ENCODE results near the gene PSEN1. TPM values are rescaled to one million over a fixed set of nuclear protein-coding genes. Genes with fewer than 3 reads are reported as not detected.
"Not testable (repeated sequence)": the region's sequence is repeated elsewhere in the genome, so short reads cannot be mapped to it uniquely, and the experiment has no call there.

The PSEN1 gene
- total RNA-seq, 1 donor from 2014 or later: 113 TPM

DNA sequence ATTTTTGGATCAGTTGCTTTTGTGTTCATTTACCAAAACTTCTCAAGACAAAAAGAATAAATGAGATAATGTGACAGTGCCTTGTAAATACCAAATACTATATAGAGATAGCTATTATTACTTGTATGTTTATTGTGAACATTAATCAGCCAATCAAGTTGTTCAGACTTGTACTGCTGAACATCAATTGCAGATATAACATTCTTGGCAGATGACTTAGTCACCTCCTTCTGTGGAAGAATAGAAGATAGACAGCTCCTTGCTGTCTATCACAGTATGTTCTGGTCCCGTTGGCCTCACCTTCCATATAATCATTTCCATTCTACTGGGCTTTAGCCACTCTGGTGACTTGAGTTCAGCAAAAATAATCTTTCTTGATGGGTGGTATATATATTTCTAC is 30.1 kb downstream of the PSEN1 start:
- no peak for DNase-seq (ENCODE audit: low read depth)

DNA sequence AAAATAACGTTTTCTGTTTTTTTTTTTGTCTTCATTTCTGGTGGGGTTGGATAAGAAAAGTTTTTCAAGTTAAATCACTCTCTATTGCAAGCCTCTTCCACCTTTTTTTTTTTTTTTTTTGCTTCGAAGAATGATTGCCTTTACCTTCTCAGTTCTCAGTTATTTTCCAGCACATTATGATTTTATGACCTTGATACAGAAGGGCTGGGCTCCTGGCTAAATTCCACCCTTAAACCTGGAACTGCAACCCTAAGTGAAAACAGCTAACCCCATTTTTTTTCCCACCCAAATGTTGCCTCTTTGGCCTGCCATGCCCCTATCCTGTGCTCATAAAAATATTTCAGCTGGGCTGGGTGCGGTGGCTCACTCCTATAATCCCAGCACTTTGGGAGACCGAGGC is 31.4 kb downstream of the PSEN1 start:
- no peak for DNase-seq (ENCODE audit: low read depth)

DNA sequence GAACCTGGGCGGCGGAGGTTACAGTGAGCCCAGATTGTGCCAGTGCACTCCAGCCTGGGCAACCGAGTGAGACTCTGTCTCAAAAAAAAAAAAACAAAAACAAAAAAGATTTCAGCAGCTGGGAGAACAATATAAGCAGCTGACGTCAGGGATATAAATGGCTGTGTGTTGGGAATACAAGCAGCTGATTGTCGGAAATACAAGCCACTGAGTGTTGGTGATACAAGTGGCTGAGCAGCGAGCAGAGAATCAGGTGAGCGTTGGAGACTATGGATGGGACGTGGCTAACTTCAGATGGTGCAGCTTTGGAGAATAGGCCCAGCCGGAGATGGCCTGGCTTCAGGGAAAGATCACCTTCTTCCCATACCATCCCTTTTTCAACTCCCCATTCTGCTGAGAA is 32.0 kb downstream of the PSEN1 start:
- DNase-seq (ENCODE audit: low read depth): no peak

DNA sequence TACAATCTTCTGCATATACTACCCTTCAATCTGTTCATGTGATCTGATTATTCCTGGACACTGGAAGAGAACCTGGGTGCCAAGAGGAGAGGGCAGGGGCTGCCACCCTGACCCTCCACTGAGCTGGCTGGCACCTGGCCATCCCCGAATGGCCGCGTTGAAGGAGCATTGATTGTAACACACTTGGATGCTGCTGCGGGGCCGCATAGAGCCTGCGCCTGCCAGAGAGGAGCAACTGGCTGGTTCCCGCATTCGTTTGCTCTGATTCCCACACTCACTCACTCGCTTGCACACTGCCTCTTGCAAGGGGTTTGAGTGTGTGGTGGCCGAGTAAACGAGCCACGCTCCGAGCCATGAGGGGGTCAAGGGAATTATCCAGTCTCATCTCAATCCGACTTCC is 32.4 kb downstream of the PSEN1 start:
- DNase-seq (ENCODE audit: low read depth): no peak

DNA sequence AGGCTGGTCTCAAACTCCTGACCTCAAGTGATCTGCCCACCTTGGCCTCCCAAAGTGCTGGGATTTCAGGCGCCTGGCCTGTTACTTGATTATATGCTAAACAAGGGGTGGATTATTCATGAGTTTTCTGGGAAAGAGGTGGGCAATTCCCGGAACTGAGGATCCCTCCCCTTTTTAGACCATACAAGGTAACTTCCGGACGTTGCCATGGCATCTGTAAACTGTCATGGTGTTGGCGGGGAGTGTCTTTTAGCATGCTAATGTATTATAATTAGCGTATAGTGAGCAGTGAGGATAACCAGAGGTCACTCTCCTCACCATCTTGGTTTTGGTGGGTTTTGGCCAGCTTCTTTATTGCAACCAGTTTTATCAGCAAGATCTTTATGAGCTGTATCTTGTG is 33.5 kb downstream of the PSEN1 start:
- not testable (repeated sequence) for DNase-seq (ENCODE audit: low read depth)

DNA sequence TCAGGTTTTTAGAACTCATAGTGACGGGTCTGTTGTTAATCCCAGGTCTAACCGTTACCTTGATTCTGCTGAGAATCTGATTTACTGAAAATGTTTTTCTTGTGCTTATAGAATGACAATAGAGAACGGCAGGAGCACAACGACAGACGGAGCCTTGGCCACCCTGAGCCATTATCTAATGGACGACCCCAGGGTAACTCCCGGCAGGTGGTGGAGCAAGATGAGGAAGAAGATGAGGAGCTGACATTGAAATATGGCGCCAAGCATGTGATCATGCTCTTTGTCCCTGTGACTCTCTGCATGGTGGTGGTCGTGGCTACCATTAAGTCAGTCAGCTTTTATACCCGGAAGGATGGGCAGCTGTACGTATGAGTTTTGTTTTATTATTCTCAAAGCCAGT is 34.4 kb downstream of the PSEN1 start:
- DNase-seq (ENCODE audit: low read depth): no peak

DNA sequence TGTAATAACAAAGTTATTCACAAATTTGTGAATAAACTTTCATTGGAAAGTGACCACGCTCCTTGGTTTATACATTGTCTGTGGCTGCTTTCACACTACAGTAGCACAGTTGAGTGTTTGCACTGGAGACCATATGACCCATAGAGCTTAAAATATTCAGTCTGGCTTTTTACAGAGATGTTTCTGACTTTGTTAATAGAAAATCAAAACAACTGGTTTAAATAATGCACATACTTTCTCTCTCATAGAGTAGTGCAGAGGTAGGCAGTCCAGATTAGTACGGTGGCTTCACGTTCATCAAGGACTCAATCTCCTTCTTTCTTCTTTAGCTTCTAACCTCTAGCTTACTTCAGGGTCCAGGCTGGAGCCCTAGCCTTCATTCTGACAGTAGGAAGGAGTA is 36.2 kb downstream of the PSEN1 start:
- DNase-seq (ENCODE audit: low read depth): no peak

DNA sequence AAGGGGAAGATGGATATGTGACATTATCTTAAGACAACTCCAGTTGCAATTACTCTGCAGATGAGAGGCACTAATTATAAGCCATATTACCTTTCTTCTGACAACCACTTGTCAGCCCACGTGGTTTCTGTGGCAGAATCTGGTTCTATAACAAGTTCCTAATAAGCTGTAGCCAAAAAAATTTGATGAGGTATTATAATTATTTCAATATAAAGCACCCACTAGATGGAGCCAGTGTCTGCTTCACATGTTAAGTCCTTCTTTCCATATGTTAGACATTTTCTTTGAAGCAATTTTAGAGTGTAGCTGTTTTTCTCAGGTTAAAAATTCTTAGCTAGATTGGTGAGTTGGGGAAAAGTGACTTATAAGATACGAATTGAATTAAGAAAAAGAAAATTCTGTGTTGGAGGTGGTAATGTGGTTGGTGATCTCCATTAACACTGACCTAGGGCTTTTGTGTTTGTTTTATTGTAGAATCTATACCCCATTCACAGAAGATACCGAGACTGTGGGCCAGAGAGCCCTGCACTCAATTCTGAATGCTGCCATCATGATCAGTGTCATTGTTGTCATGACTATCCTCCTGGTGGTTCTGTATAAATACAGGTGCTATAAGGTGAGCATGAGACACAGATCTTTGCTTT is 36.9 kb downstream of the PSEN1 start:
- peak; percentile 49 for DNase-seq (ENCODE audit: low read depth)

DNA sequence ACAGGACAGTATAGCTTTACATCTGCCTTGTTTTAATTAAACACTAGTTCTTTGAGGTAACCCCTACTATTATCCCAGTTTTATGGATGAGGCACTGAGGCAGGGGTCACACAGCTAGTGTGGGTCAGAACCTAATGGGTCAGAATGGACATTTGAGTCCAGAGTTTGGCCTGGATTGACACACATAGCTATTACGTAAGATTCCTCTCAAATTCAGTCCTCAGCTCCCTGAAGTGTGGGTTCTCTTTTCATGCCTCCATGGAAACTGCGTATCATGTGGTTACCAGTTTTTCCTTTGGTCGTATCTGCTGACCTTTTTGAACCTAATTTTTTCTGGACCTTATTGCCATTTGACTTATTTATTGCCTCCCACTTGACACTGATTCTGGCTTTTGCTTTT is 40.4 kb downstream of the PSEN1 start:
- peak; percentile 43 for DNase-seq (ENCODE audit: low read depth)

DNA sequence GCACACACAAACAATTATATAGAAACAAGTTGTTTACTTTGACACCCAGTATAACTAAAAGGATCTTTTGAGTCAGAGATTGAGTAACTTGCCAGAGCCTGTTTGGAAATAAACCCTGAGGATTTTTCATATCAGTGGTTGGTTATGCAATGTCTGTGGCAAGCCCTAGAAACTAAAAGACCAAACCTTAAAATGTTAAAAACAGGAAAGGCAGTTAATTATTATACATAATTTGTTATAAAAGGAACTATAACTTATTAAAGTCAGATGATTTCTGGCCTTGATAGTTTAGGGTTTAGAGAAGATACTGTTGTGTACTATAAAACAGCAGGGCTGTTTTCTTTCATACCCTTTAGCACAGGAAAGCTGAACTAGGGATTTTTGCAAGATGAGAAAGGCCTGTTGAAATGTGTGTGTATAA is 44.1 kb downstream of the PSEN1 start:
- DNase-seq (ENCODE audit: low read depth): peak; percentile 95

DNA sequence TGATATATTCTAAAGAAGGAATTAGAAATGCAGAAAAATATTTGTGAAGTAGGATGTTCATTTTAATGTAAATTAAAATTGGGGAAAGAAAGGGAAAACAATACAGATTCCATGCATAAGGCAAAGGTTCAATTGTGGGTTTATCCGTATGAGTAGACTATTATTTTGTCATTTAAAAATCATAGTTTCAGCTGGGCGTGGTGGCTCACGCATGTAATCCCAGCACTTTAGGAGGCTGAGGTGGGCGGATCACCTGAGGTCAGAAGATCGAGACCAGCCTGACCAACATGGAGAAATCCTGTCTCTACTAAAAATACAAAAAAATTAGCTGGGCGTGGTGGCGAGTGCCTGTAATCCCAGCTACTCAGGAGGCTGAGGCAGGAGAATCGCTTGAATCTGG is 44.7 kb downstream of the PSEN1 start:
- DNase-seq (ENCODE audit: low read depth): not testable (repeated sequence)

DNA sequence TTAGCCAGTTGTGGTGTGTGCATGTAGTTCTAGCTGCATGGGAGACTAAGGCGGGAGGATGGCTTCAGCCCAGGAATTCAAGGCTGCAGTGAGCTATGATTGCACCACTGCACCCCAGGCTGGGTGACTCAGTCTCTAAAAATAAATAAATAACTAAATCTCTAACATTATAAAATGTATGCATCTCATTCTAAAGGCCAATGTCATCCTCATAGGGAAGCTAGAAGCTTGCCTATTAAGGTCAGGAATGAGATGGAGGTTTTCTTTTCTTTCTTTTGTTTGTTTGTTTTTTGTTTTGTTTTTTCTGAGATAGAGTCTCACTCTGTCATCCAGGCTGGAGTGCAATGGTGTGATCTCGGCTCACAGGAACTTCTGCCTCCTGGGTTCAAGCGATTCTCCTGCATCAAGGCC is 52.2 kb downstream of the PSEN1 start:
- DNase-seq (ENCODE audit: low read depth): peak; percentile 65

DNA sequence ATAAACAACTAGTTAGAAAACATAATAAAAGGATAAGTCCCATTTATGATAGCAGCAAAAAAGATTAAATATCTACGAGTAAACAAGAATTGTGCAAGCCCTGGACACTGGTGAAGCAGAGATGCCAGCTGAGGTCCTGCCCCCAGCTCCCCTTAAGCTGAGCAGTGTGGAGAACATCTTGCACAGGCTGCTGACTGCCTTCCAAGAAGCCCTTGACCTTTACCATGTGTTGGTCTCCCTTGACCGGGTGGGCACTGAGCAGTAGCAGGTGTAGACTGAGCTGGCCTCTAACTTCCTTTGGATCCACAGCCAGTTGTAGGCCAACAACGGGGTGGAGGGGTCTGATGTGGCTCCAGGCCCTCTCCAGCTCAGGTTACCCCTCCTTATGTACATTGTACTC is 53.3 kb downstream of the PSEN1 start:
- no peak for DNase-seq (ENCODE audit: low read depth)

DNA sequence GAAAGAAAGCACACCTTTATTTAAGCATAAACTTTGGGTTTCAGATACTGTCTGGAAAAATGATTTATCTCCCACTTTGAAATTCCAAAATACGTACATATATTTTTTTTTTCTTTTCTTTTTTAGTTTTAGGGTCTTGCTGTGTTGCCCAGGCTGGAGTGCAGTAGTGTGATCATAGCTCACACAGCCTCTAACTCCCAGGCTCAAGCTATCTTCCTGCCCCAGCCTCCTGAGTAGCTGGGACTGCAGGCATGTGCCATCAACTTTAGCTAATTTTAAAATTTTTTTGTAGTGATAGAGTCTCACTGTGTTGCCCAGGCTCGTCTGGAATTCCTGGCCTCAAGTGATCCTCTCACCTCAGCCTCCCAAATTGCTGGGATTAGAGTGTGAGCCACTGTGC is 55.1 kb downstream of the PSEN1 start:
- no peak for DNase-seq (ENCODE audit: low read depth)

DNA sequence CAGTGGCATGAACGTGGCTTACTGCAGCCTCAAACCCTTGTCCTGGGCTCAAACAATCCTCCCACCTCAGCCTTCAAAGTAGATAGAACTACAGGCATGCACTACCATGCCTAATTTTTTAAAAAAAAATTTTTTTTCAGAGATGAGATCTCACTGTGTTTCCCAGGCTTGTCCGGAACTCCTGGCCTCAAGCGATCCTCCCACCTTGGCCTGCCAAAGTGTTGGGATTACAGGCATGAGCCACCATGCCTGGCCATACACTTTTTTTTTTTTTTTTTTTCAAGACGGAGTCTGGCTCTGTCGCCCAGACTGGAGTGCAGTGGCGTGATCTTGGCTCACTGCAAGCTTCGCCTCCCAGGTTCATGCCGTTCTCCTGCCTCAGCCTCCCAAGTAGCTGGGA is 58.0 kb downstream of the PSEN1 start:
- DNase-seq (ENCODE audit: low read depth): not testable (repeated sequence)

DNA sequence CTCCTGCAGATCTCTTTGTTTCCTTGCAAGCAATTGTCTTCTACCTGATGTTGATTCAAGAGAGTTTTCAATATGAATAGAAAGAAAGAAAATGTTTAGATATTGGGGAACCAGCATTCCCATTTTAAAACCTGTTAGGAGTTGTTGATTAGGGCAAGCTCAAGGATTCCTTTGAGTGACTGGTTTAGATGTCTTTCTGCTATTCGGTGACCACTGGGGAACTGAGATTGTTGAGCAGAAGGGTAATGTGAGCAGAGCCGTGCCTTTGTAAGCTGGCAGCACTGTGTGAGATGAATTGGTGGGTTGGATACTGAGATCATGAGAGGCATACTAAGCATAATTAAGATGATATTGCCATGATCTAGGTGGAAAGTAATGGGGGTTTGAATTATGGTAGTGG is 61.9 kb downstream of the PSEN1 start:
- DNase-seq (ENCODE audit: low read depth): no peak

DNA sequence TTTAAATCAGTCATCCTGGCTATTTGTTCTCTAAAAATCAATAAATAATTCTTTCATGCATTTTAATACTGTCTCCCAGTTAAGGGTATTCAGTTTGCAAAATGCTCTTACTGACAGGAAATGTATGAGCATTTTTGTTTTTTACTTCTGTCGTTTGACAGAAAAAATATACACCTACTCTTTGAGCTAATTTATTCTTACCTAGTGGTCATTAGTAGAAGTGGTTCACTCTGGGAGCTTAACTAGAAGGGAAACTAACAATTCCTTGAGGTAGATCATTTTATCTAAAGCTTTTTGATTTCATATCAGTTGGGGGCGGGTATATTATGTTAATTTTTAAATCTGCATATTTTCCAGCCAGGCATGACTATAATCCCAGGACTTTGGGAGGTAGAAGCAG is 67.2 kb downstream of the PSEN1 start:
- DNase-seq (ENCODE audit: low read depth): no peak

DNA sequence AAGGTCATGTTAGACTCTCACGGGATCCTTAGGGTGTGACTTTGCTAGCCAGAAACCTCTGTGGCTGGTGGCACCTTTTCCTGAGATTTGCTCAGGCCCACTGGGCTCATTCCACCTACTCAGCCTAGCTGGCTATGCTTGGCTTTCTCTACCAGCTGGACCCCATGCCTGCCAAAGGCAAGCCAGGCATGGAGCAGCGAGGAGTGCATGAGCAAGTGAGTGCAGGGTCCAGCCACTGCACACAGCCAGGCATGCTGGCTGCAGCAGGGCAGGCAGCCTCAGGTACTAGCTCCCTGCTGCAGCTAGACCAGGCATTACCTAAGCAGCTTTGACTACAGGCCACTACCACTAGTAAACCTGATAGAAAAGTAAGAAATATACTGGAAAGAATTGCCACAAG is 71.3 kb downstream of the PSEN1 start:
- DNase-seq (ENCODE audit: low read depth): no peak

DNA sequence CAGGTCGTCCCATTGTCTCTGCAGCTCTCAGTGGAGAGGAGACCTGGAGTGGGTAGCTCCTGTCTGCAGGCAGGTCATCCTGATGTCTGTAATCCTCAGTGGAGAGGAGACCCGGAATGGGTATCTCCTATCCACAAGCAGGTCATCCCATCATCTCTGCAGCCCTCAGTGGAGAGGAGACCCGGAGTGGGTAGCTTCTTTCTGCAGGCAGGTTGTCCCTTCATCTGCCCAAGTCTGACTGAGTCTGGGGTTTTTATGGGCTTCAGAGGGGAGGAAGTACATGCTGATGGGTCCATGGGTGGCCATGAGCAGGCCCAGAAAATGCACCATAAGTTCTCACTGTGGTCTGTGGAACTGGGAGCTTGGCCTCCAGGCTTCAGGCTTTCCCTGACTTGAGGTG is 72.1 kb downstream of the PSEN1 start:
- DNase-seq (ENCODE audit: low read depth): no peak

DNA sequence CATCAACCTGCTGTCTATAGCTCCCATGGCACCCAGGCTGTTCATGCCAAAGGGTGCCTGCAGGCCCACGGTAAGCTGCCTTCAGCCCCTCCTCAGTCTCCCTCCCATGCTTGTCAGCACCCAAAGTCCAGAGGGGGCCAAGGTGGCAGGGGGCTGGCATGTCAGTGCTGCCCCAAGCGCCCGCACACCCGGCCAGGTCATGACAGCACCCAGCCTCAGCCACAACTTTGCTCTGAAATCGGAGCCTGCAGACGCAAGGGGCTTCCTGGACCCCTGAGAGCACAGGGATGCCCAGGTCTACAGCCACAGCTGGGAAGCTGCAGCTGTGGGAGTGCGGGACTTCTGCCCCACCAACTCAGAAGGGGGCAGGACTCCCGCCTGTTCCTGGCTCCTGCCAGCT is 72.5 kb downstream of the PSEN1 start:
- no peak for DNase-seq (ENCODE audit: low read depth)

DNA sequence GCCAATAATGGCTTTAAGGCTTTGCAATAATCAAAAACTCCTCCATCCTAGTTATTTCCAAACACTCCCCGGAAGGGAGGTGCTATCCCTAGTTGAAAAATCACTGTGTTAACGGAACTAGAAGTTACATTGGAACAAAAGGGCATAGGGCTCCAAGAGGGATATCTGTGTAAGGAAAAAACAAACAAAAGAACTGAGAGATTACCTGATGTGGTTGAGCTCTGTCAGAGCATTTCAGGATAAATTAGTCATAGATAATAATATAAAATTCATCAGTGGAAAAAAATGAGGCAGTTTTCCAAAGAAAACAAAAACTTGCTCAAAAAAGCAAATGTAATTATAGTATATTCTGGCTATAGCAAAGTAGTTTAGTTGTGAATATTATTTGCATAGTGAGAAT is 73.6 kb downstream of the PSEN1 start:
- DNase-seq (ENCODE audit: low read depth): peak; percentile 29

DNA sequence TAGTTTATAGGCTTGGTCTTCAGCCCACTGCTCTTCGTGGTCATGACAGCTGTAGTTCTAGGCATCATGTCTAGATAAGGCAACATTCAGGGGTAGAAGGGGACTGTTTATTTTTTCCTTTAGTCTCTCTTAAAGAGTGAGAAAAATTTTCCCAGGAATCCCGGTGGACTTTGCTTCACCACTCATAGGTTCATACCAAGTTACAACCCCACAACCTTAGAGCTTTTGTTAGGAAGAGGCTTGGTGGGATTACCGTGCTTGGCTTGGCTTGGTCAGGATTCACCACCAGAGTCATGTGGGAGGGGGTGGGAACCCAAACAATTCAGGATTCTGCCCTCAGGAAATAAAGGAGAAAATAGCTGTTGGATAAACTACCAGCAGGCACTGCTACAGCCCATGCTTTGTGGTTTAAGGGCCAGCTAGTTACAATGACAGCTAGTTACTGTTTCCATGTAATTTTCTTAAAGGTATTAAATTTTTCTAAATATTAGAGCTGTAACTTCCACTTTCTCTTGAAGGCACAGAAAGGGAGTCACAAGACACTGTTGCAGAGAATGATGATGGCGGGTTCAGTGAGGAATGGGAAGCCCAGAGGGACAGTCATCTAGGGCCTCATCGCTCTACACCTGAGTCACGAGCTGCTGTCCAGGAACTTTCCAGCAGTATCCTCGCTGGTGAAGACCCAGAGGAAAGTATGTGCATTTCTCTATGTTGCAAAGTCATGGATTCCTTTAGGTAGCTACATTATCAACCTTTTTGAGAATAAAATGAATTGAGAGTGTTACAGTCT is 75.1 kb downstream of the PSEN1 start:
- DNase-seq (ENCODE audit: low read depth): peak; percentile 37

DNA sequence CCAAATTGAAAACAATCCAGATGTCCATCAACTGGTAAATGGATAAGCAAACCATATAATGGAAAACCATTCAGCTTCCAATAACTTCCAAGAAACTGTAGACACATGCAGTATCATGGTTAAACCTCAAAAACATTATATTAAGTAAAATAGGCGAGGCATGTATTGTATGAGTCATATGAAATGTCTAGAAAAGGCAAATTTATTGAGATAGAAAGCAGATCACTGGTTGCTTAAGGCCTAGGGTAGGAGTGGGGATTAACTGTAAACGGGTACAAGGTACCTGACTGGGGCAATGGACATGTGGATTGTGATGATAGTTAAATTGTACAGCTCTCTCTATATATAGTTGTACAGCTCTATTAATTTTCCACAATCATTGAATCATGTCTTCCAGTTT is 79.7 kb downstream of the PSEN1 start:
- DNase-seq (ENCODE audit: low read depth): no peak

DNA sequence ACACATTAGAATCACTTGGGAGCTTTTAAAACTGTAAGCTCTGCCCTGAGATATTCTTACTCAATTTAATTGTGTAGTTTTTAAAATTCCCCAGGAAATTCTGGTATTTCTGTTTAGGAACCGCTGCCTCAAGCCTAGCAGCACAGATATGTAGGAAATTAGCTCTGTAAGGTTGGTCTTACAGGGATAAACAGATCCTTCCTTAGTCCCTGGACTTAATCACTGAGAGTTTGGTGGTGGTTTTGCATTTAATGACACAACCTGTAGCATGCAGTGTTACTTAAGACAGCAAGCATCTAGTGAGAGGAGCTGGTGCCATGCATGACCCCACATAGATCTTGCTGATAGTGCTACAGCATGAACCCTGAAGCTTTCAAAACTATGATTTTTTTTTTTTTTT is 81.1 kb downstream of the PSEN1 start:
- DNase-seq (ENCODE audit: low read depth): no peak

Data from renal cortical epithelial cell (primary cell).